SK-N-SH (cell line): ENCODE results near the gene MYOM1. TPM values are rescaled to one million over a fixed set of nuclear protein-coding genes. Genes with fewer than 3 reads are reported as not detected.

Experiments used
- CTCF ChIA-PET: fragments of 300-600, 350-600 bp; formaldehyde crosslinking; extraction: SDS; loops from one replicate; lab custom pipeline; 2021; lab: Yijun Ruan, JAX
- POLR2A ChIA-PET: fragments of 350-600 bp; sonication (Branson Sonifier 250); formaldehyde crosslinking; extraction: SDS; loops from one replicate; lab custom pipeline; 2020; ENCODE audit warnings: antibody characterized with exemption, inconsistent platforms; lab: Yijun Ruan, JAX
- DNase-seq: peaks from one replicate; pipeline ENCODE4 v3.0.0; 2012
- H2AFZ ChIP-seq: fragments of 200-600 bp; sonication (generic); 2 replicates; pipeline ENCODE4 v1.8.1; 2016; ENCODE audit warnings: antibody characterized with exemption, mild to moderate bottlenecking, low read depth
- H3F3A ChIP-seq: fragments of 200-600 bp; sonication (generic); replicated peaks from 2 replicates; pipeline ENCODE3; 2016; ENCODE audit warnings: antibody characterized with exemption, mild to moderate bottlenecking; ENCODE audit not compliant: insufficient read depth
- H3K27ac ChIP-seq, 2 experiments: fragments of 200-500 bp in 1 of 2; fragments of 200-600 bp in 1 of 2; sonication (Bioruptor generic) in 1 of 2; sonication (generic), shearing (Covaris generic) in 1 of 2; 2 replicates each; pipeline versions ENCODE4 v1.5.1 to v1.6.1; 2014 to 2016; ENCODE audit warnings: low read depth in 2 of 2, inconsistent platforms in 1 of 2, low read length in 1 of 2, mild to moderate bottlenecking in 1 of 2, mixed read lengths in 1 of 2
- H3K27me3 ChIP-seq: fragments of 200-600 bp; sonication (generic), shearing (Covaris generic); 2 replicates; pipeline ENCODE4 v1.6.1; 2016; ENCODE audit warnings: mixed run types; ENCODE audit not compliant: insufficient read depth
- H3K36me3 ChIP-seq, 2 experiments: fragments of 200-500 bp in 1 of 2; fragments of 200-600 bp in 1 of 2; sonication (Bioruptor generic) in 1 of 2; sonication (generic) in 1 of 2; replicated peaks in 1 of 2; 2 replicates each; pipeline versions ENCODE3 to v1.5.1; 2014 to 2016; ENCODE audit warnings: low read length in 1 of 2, mild to moderate bottlenecking in 1 of 2; ENCODE audit not compliant: insufficient read depth in 2 of 2, control insufficient read depth in 1 of 2
- H3K4me1 ChIP-seq, 2 experiments: fragments of 200-500 bp in 1 of 2; fragments of 200-600 bp in 1 of 2; sonication (Bioruptor generic) in 1 of 2; sonication (generic), shearing (Covaris generic) in 1 of 2; 2 replicates each; pipeline versions ENCODE4 v1.5.1 to v1.6.1; 2014 to 2016; ENCODE audit warnings: low read depth in 1 of 2, low read length in 1 of 2, mixed run types in 1 of 2; ENCODE audit not compliant: insufficient read depth in 2 of 2, control insufficient read depth in 1 of 2
- H3K4me2 ChIP-seq: fragments of 200-600 bp; sonication (generic), shearing (Covaris generic); 2 replicates; pipeline ENCODE4 v1.6.1; 2017; ENCODE audit warnings: mixed run types
- H3K4me3 ChIP-seq, 2 experiments: fragments of 200-500 bp in 1 of 2; fragments of 200-600 bp in 1 of 2; sonication (Bioruptor generic) in 1 of 2; sonication (generic), shearing (Covaris generic) in 1 of 2; 2 replicates each; pipeline versions ENCODE4 v1.5.1 to v1.8.1; 2014 to 2016; ENCODE audit warnings: low read depth in 2 of 2, inconsistent platforms in 1 of 2, low read length in 1 of 2, mild to moderate bottlenecking in 1 of 2, mixed read lengths in 1 of 2, moderate library complexity in 1 of 2
- H3K79me2 ChIP-seq: fragments of 200-600 bp; sonication (generic); 2 replicates; pipeline ENCODE4 v1.8.1; 2017; ENCODE audit warnings: mild to moderate bottlenecking; ENCODE audit not compliant: insufficient read depth
- H3K9ac ChIP-seq: fragments of 200-600 bp; sonication (generic); 2 replicates; pipeline ENCODE4 v1.6.1; 2017; ENCODE audit warnings: mixed run types
- H3K9me2 ChIP-seq: fragments of 200-600 bp; sonication (generic); 2 replicates; pipeline ENCODE4 v1.6.1; 2017; ENCODE audit warnings: mixed run types
- H3K9me3 ChIP-seq: fragments of 200-600 bp; sonication (generic); 2 replicates; pipeline ENCODE4 v1.6.1; 2017; ENCODE audit warnings: mixed run types, mild to moderate bottlenecking, moderate library complexity
- H4K20me1 ChIP-seq: fragments of 200-600 bp; sonication (generic); 2 replicates; pipeline ENCODE4 v1.6.1; 2017; ENCODE audit warnings: mild to moderate bottlenecking, mixed run types; ENCODE audit not compliant: insufficient read depth
- CTCF ChIP-seq: fragments of 200-600 bp; sonication (generic); IDR thresholded peaks from 2 replicates; pipeline ENCODE4 v1.6.1; 2017; ENCODE audit warnings: antibody characterized with exemption, mild to moderate bottlenecking, moderate library complexity
- ELF1 ChIP-seq: IDR thresholded peaks from 2 replicates; pipeline ENCODE4 v1.4.0; 2012
- EP300 ChIP-seq, 2 experiments: IDR thresholded peaks; 2 replicates each; pipeline versions ENCODE4 v1.4.0 to v1.6.1; 2012; ENCODE audit warnings: borderline replicate concordance in 1 of 2, low read depth in 1 of 2, low read length in 1 of 2
- FOSL2 ChIP-seq: IDR thresholded peaks from 2 replicates; pipeline ENCODE4 v1.4.0; 2012; ENCODE audit warnings: low read depth, mild to moderate bottlenecking, moderate library complexity, borderline replicate concordance
- FOXJ3 ChIP-seq: sonication (generic); formaldehyde crosslinking; IDR thresholded peaks from 2 replicates; pipeline ENCODE4 v1.5.1; 2020; ENCODE audit warnings: mild to moderate bottlenecking, missing genetic modification reagents
- GATA2 ChIP-seq: sonication (generic); formaldehyde crosslinking; IDR thresholded peaks from 2 replicates; pipeline ENCODE4 v1.5.0; 2020; ENCODE audit warnings: mild to moderate bottlenecking, missing genetic modification reagents
- IRF3 ChIP-seq: fragments of 150-350 bp; IDR thresholded peaks from 2 replicates; pipeline ENCODE4 v1.6.1; 2016; ENCODE audit warnings: mild to moderate bottlenecking, low read depth, low read length
- JUND ChIP-seq: IDR thresholded peaks from 2 replicates; pipeline ENCODE4 v1.4.0; 2012
- MAX ChIP-seq: IDR thresholded peaks from 2 replicates; pipeline ENCODE4 v1.4.0; 2012; ENCODE audit warnings: low read depth
- MEF2A ChIP-seq: IDR thresholded peaks from 2 replicates; pipeline ENCODE4 v1.4.0; 2012; ENCODE audit warnings: low read depth, borderline replicate concordance
- MXI1 ChIP-seq: IDR thresholded peaks from 2 replicates; pipeline ENCODE4 v1.6.1; 2012; ENCODE audit warnings: mild to moderate bottlenecking, low read depth, low read length, improper control_type of control experiment
- NFIC ChIP-seq: IDR thresholded peaks from 2 replicates; pipeline ENCODE4 v1.4.0; 2012; ENCODE audit warnings: borderline replicate concordance
- NRF1 ChIP-seq: IDR thresholded peaks from 2 replicates; pipeline ENCODE4 v1.6.1; 2012; ENCODE audit warnings: low read depth, mild to moderate bottlenecking, low read length
- PBX3 ChIP-seq: IDR thresholded peaks from 2 replicates; pipeline ENCODE4; 2012
- RAD21 ChIP-seq: IDR thresholded peaks from 2 replicates; pipeline ENCODE4 v1.6.1; 2012; ENCODE audit warnings: mild to moderate bottlenecking, low read length
- RXRA ChIP-seq: IDR thresholded peaks from 2 replicates; pipeline ENCODE4 v1.4.0; 2012; ENCODE audit warnings: low read depth, mild to moderate bottlenecking, borderline replicate concordance
- SIN3A ChIP-seq: IDR thresholded peaks from 2 replicates; pipeline ENCODE4 v1.6.1; 2012; ENCODE audit warnings: low read depth, mild to moderate bottlenecking, low read length, moderate library complexity, borderline replicate concordance
- SMC3 ChIP-seq: IDR thresholded peaks from 2 replicates; pipeline ENCODE4 v1.6.1; 2012; ENCODE audit warnings: low read depth, low read length, improper control_type of control experiment
- TAF1 ChIP-seq: IDR thresholded peaks from 2 replicates; pipeline ENCODE4 v1.6.1; 2012; ENCODE audit warnings: low read depth, mild to moderate bottlenecking, low read length, moderate library complexity, borderline replicate concordance
- TCF12 ChIP-seq: IDR thresholded peaks from 2 replicates; pipeline ENCODE4 v1.4.0; 2012
- TEAD4 ChIP-seq: IDR thresholded peaks from 2 replicates; pipeline ENCODE4 v1.4.0; 2012; ENCODE audit warnings: mild to moderate bottlenecking, borderline replicate concordance; ENCODE audit not compliant: insufficient read depth
- USF1 ChIP-seq: IDR thresholded peaks from 2 replicates; pipeline ENCODE4 v1.4.0; 2012; ENCODE audit warnings: low read depth, borderline replicate concordance
- USF2 ChIP-seq: fragments of 150-350 bp; IDR thresholded peaks from 2 replicates; pipeline ENCODE4 v1.6.1; 2017; ENCODE audit warnings: antibody characterized with exemption, low read length, low read depth, borderline replicate concordance
- WGBS: methylation state at CpG from one replicate; pipeline ENCODE4 v1.1.6; 2017; ENCODE audit warnings: low lambda C conversion rate; 5-methylcytosine and 5-hydroxymethylcytosine counted together
- polyA plus RNA-seq, 3 experiments: library from polyadenylated mRNA; depleted of rRNA; stranded (reverse); fragments of >200 nt; gene quantifications; 2 replicates each; pipeline ENCODE4 v1.2.3, GENCODE V29; 2012
- TF ChIP-seq, protein P1 (sequence below): IDR thresholded peaks from 2 replicates; pipeline ENCODE4 v1.4.0; 2012; ENCODE audit warnings: low read depth, borderline replicate concordance

Gene MYOM1
- polyA plus RNA-seq, 1 of the 3 experiments (the other 2 are of a cell fraction), result 0.07 TPM

GRCh38 chr18:3261373-3262233, 41.8 kb upstream of the MYOM1 start, which contains the start of gene MYL12B:
TSS of gene MYL12B (plus strand) at chr18:3262133. CDS start at chr18:3272899, 10,766 bp downstream.
- Histone ChIP-seq H3K9me2 (no peaks in the 10 kb centered on the region; the same call in 1 of the 2 replicates), H3K9me3 (no peaks in the 10 kb centered on the region), H3K4me2 (peak within 1 kb of the TSS; percentile 71), H3F3A (peaks cover 43% of the 10 kb centered on the region), H4K20me1 (peaks cover 42% of the 10 kb centered on the region), H3K79me2 (peaks cover 76% of the 10 kb centered on the region), H3K9ac (peak within 1 kb of the TSS; percentile 93), H3K27me3 (no peaks in the 10 kb centered on the region), H3K27ac (peak within 1 kb of the TSS; percentile 87 to 95), H3K4me3 (peak within 1 kb of the TSS; percentile 81 to 96), H3K4me1 (peaks cover 14 to 17% of the 10 kb centered on the region in 2 experiments; a peak in 3 of 4 replicates), H3K36me3 (peaks cover 17 to 26% of the 10 kb centered on the region in 2 experiments), H2AFZ (peak within 1 kb of the TSS; percentile 36)
- 3% methylated on average over 14 of the region's 84 CpGs for whole genome bisulfite sequencing
- DNase-seq, result peak; percentile 89
- ChIA-PET CTCF (interaction anchor here (1.0 to 2.4 kb wide), 5 partner anchors 12 to 403 kb away, joined by 3 to 8 read pairs (median 5); partner anchors contain the start of gene MYL12A), POLR2A (interaction anchor here (1.1 to 1.7 kb wide), 3 partner anchors 12 to 405 kb away, joined by 3 to 4 read pairs (median 4); no protein-coding TSS in a partner anchor)
- no peak for TF ChIP-seq IRF3
- no peak for TF ChIP-seq PBX3
- TF ChIP-seq MXI1, result no peak
- TF ChIP-seq TCF12, result no peak
- TF ChIP-seq USF2, result no peak
- TF ChIP-seq, protein P1, sequence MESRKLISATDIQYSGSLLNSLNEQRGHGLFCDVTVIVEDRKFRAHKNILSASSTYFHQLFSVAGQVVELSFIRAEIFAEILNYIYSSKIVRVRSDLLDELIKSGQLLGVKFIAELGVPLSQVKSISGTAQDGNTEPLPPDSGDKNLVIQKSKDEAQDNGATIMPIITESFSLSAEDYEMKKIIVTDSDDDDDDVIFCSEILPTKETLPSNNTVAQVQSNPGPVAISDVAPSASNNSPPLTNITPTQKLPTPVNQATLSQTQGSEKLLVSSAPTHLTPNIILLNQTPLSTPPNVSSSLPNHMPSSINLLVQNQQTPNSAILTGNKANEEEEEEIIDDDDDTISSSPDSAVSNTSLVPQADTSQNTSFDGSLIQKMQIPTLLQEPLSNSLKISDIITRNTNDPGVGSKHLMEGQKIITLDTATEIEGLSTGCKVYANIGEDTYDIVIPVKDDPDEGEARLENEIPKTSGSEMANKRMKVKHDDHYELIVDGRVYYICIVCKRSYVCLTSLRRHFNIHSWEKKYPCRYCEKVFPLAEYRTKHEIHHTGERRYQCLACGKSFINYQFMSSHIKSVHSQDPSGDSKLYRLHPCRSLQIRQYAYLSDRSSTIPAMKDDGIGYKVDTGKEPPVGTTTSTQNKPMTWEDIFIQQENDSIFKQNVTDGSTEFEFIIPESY, result no peak
- no peak; the same call in 1 of the 2 replicates for TF ChIP-seq NFIC
- peak; percentile 49; the same call in 1 of the 2 replicates for TF ChIP-seq SIN3A
- peak; percentile 9; the same call in 1 of the 2 replicates for TF ChIP-seq JUND
- no peak for TF ChIP-seq RAD21
- TF ChIP-seq USF1, result no peak
- TF ChIP-seq TEAD4, result peak; percentile 94
- TF ChIP-seq ELF1, result peak; percentile 98
- TF ChIP-seq MAX, result no peak; the same call in none of the 2 replicates
- no peak for TF ChIP-seq NRF1
- TF ChIP-seq TAF1, result peak; percentile 48
- TF ChIP-seq FOSL2, result no peak
- no peak for TF ChIP-seq RXRA
- no peak for TF ChIP-seq FOXJ3
- no peak; the same call in none of the 2 replicates for TF ChIP-seq CTCF
- TF ChIP-seq EP300 (IDR thresholded peaks at IDR 0.05; ENCODE audit: borderline replicate concordance in 1 of 2, low read depth in 1 of 2, low read length in 1 of 2), result peak in 1 of 2 experiments; percentile 59; a peak in 1 of 4 replicates
- TF ChIP-seq SMC3, result no peak
- no peak for TF ChIP-seq MEF2A
- no peak for TF ChIP-seq GATA2 (CRISPR knock-in tag)
